Mesodermal cell (in vitro differentiated cells): ENCODE measurements around the gene ESR2.
A peak's percentile ranks its signal among the peaks of the same experiment; 100 is the strongest.

Source experiments
- H3K27ac ChIP-seq: 2 replicates; pipeline ENCODE4 v1.7.0; 2013; ENCODE audit warnings: mild to moderate bottlenecking, low read depth, low read length, moderate library complexity; ENCODE audit not compliant: severe bottlenecking
- H3K36me3 ChIP-seq: 2 replicates; pipeline ENCODE4 v1.7.1; 2013; ENCODE audit warnings: mild to moderate bottlenecking, low read length, moderate library complexity; ENCODE audit not compliant: control insufficient read depth, insufficient read depth
- H3K4me1 ChIP-seq: one replicate; pipeline ENCODE4 v1.7.1; 2013; ENCODE audit warnings: mild to moderate bottlenecking, low read length; ENCODE audit not compliant: insufficient read depth, control insufficient read depth, poor library complexity, severe bottlenecking
- H3K4me3 ChIP-seq: 2 replicates; pipeline ENCODE4 v1.7.0; 2013; ENCODE audit warnings: low read length, control low read depth, mild to moderate bottlenecking; ENCODE audit not compliant: insufficient read depth, poor library complexity, severe bottlenecking; ENCODE audit errors: extremely low read depth
- H3K9me3 ChIP-seq: 2 replicates; pipeline ENCODE4 v1.7.1; 2013; ENCODE audit warnings: mild to moderate bottlenecking, low read length, moderate library complexity; ENCODE audit not compliant: control insufficient read depth
- WGBS, 2 experiments: methylation state at CpG; one replicate each; pipeline ENCODE4 v1.1.5; 2013; ENCODE audit warnings: missing lambda C conversion rate in 2 of 2; ENCODE audit not compliant: insufficient coverage in 2 of 2; 5-methylcytosine and 5-hydroxymethylcytosine counted together

ESR2 gene

GRCh38 chr14:64088647-64088964 lies 205.6 kb downstream of the ESR2 start:
- no peak overlapping the region for H3K27ac ChIP-seq
- H3K9me3 ChIP-seq = no peaks in the 10 kb centered on the region
- no peak overlapping the region for H3K4me3 ChIP-seq
- H3K36me3 ChIP-seq = no peaks in the 10 kb centered on the region
- no peaks in the 10 kb centered on the region for H3K4me1 ChIP-seq

DNA sequence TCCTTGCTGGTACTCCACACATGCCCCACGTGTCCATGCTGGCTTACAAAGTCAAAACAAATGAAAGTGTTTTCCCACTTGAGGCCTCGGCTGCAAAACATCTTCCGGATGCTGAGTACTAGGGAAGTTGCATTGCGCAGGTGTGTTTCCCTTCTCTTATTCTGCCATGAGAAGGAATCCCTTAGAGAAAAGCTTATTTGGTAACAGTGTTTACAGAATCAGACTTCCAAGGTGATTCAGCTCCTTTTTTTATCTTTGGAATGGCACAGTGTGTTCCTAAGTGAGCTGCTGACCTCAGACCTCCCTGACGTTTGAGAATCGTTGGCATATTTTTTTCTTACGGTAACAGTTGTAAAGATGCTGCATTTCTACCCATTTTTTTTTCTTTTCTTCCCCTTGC lies 211.3 kb downstream of the ESR2 start:
- WGBS, 2 experiments = 89 to 95% methylated on average over 6 of the region's 7 CpGs
- H3K9me3 ChIP-seq = no peaks in the 10 kb centered on the region
- H3K4me3 ChIP-seq = no peak overlapping the region
- H3K4me1 ChIP-seq = no peaks in the 10 kb centered on the region
- H3K27ac ChIP-seq = no peak overlapping the region
- no peaks in the 10 kb centered on the region for H3K36me3 ChIP-seq

- 100% methylated on average over 1 to 2 of the region's 3 CpGs for WGBS, 2 experiments
- H3K36me3 ChIP-seq = no peaks in the 10 kb centered on the region
These were observed 212.9 kb downstream of the ESR2 start for GRCh38 chr14:64081174-64081746.

DNA sequence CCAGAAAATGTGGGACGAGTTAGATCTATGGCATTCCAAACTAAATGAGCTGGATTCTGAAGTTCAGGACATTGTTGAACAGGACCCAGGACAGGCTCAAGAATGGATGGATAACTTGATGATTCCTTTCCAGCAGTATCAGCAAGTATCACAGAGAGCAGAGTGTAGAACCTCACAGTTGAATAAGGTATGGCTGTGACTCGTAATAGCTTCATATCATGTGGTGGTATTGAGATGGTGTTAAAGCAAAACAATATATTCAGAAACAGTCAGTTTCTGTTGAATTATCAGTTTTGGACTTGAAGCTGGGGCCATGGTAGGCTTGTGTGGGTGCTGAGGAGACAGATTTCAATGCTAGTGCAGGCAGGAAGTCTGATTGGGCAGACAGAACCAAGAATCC lies 213.7 kb downstream of the ESR2 start:
- WGBS, 2 experiments = 91% methylated on average over 2 of the region's 2 CpGs; no CpG with 5 or more reads in 1 of the 2 experiments
- Histone ChIP-seq H3K4me3 (no peak overlapping the region), H3K36me3 (no peaks in the 10 kb centered on the region), H3K27ac (no peak overlapping the region), H3K9me3 (no peaks in the 10 kb centered on the region), H3K4me1 (peaks cover 1% of the 10 kb centered on the region)

More at GRCh38 chr14:64081174-64081746, 212.9 kb downstream of the ESR2 start:
- Histone ChIP-seq H3K4me3 (no peak overlapping the region), H3K9me3 (no peaks in the 10 kb centered on the region), H3K27ac (no peak overlapping the region), H3K4me1 (no peaks in the 10 kb centered on the region)

DNA sequence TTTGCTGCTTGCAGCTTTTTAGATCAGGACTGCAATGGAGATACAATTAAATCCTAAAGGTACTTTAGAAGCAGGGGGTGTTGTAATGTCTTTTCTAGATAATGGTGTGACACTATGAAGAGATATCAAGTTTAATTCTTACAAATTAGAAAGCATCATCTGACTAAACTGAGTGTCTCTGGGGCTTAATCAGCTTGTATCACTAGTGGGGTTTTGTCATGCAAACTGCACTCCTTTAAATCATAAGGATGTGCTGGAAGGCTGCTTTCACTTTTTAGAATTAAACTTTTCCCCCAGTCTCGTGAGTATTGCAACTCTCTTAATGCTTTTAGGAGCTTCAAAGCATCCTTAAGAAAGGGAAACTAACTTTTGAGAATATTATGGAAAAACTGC lies 218.6 kb downstream of the ESR2 start:
- H3K9me3 ChIP-seq = no peaks in the 10 kb centered on the region
- H3K36me3 ChIP-seq = peaks cover 5% of the 10 kb centered on the region
- H3K4me3 ChIP-seq = no peak overlapping the region
- H3K4me1 ChIP-seq = peaks cover 10% of the 10 kb centered on the region
- no peak overlapping the region for H3K27ac ChIP-seq
- WGBS, 2 experiments = 63% methylated on average over 1 of the region's 1 CpG; no CpG with 5 or more reads in 1 of the 2 experiments

- Histone ChIP-seq H3K27ac (peak overlapping the region; percentile 67), H3K4me1 (peaks cover 10% of the 10 kb centered on the region), H3K36me3 (peaks cover 5% of the 10 kb centered on the region), H3K9me3 (no peaks in the 10 kb centered on the region), H3K4me3 (no peak overlapping the region)
- no CpG with 5 or more reads among the region's 2 CpGs for WGBS, 2 experiments
These were observed 219.1 kb downstream of the ESR2 start for GRCh38 chr14:64074961-64075612.

DNA sequence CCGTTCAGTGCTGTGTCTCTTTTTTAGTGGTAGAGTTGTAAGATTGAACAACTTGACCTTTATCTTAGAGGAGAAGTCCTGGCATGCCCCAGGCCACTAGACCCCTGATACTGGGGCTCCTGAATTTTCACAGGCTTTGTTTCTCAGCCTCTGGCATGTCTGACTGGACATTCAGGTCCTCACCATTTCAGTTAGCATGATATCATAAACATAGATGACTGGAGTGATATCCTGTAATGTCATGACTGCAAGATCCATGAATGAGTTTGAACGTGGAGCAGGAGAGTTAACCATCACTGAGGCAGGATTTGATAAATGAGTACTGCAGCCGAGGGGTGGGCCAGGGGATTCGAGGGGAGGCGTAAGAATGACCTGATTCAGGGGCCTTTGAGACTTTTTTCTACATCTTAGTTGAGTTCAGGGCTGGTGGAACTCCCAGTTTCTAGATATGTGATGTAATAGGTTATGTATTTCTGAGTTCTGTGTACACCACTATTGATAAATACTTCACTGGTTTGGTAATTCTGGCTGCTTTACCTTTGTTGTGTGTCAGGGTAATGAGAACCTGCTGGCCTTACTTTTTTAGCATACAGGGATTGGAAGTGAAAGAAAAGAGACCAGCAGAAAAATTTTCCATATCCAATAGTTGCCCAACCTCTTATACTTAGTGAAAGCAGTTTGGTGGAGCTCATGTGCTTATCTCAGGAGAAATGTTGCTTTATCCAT lies 224.4 kb downstream of the ESR2 start:
- WGBS, 2 experiments = 88 to 94% methylated on average over 4 of the region's 5 CpGs
- H3K27ac ChIP-seq = no peak overlapping the region

DNA sequence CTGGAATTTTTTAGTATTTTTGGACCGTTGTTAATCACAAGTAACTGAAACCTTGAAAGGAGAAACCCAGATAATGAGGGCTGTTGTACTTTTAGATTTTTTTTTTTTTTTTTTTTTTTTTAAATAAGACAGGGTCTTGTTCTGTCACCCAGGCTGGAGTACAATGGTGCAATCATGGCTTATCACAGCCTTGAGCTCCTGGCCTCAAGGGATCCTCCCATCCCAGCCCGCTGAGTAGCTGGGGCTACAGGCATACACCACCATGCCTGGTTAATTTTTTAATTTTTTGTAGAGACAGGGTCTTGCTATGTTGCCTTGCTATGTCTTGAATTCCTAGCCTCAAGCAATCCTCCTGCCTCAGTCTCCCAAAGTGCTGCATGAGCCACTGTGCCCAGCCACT lies 229.7 kb downstream of the ESR2 start:
- Histone ChIP-seq H3K36me3 (no peaks in the 10 kb centered on the region), H3K4me3 (no peak overlapping the region)
- WGBS, 2 experiments = 71% methylated on average over 1 of the region's 2 CpGs; no CpG with 5 or more reads in 1 of the 2 experiments

More for the DNA sequence above, 224.4 kb downstream of the ESR2 start:
- Histone ChIP-seq H3K9me3 (no peaks in the 10 kb centered on the region), H3K4me3 (no peak overlapping the region), H3K36me3 (peaks cover 5% of the 10 kb centered on the region), H3K4me1 (peaks cover 2% of the 10 kb centered on the region)

GRCh38 chr14:64062381-64063115 lies 231.6 kb downstream of the ESR2 start:
- Histone ChIP-seq H3K4me1 (no peaks in the 10 kb centered on the region), H3K4me3 (no peak overlapping the region), H3K27ac (no peak overlapping the region), H3K36me3 (no peaks in the 10 kb centered on the region), H3K9me3 (no peaks in the 10 kb centered on the region)
- 98% methylated on average over 4 of the region's 7 CpGs for WGBS, 2 experiments

More for the DNA sequence above, 229.7 kb downstream of the ESR2 start:
- Histone ChIP-seq H3K9me3 (no peaks in the 10 kb centered on the region), H3K4me1 (no peaks in the 10 kb centered on the region), H3K27ac (no peak overlapping the region)

DNA sequence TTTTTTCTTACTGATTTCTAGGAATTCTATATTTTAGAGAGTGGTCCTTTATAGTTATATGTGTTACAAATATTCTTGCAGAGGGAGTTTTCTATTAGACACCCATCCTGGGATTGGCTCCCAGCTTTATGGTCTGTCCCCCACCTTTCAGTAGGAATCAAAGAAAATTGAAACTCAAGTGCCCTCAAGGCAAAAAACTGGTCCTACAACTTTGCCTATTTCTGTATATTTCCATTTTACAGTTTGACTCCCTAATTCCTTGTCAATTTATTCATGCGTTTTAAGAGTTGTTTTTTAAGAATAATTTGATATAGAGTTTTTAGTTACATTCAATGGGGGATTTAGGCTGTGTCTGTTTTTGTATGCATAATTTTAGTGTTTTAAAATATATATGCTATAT lies 232.5 kb downstream of the ESR2 start:
- Histone ChIP-seq H3K36me3 (no peaks in the 10 kb centered on the region), H3K4me3 (no peak overlapping the region), H3K27ac (no peak overlapping the region), H3K9me3 (no peaks in the 10 kb centered on the region), H3K4me1 (no peaks in the 10 kb centered on the region)
- no CpG with 5 or more reads among the region's 1 CpG for WGBS, 2 experiments
